HL-60 (cell line): Measurements from ENCODE around the gene INAFM2.

ENCODE experiments used
- DNase-seq, 2 experiments: peaks; one replicate each; pipeline ENCODE4 v3.0.0-alpha.2; 2010 to 2020; ENCODE audit warnings: low read depth in 1 of 2, low spot score in 1 of 2
- H3K27ac ChIP-seq: fragments of 250-450 bp; sonication (Bioruptor Pico); replicated peaks from 2 replicates; pipeline ENCODE4 v1.5.1; 2020; ENCODE audit warnings: mild to moderate bottlenecking, moderate library complexity
- H3K27me3 ChIP-seq: fragments of 250-450 bp; sonication (Bioruptor Pico); 2 replicates; pipeline ENCODE4 v1.5.1; 2021; ENCODE audit warnings: mild to moderate bottlenecking, moderate library complexity; ENCODE audit not compliant: insufficient read depth, poor library complexity, severe bottlenecking
- H3K4me3 ChIP-seq: replicated peaks from 2 replicates; pipeline ENCODE4 v1.5.1; 2011; ENCODE audit warnings: mild to moderate bottlenecking, control low read depth, low read length; ENCODE audit not compliant: insufficient read depth
- GABPA ChIP-seq: IDR thresholded peaks from 2 replicates; pipeline ENCODE4 v1.6.1; 2012; ENCODE audit warnings: low read depth
- POLR2AphosphoS5 ChIP-seq: IDR thresholded peaks from 2 replicates; pipeline ENCODE4 v1.6.1; 2012; ENCODE audit warnings: low read depth
- SPI1 ChIP-seq: IDR thresholded peaks from 2 replicates; pipeline ENCODE4 v1.6.1; 2012; ENCODE audit warnings: low read depth, mild to moderate bottlenecking, borderline replicate concordance
- TF ChIP-seq, protein P1 (sequence below): IDR thresholded peaks from 2 replicates; pipeline ENCODE4 v1.6.1; 2012; ENCODE audit warnings: low read depth; ENCODE audit not compliant: insufficient replicate concordance
- TF ChIP-seq, protein P2 (sequence below): IDR thresholded peaks from one replicate; pipeline ENCODE4 v1.5.1; 2011; ENCODE audit warnings: low read length, control low read depth, inconsistent platforms; ENCODE audit not compliant: insufficient read depth

INAFM2 gene

GRCh38 chr15:40334941-40335795 lies 11.7 kb downstream of the INAFM2 start:
- Histone ChIP-seq H3K27ac (peak overlapping the region; percentile 85), H3K27me3 (no peaks in the 10 kb centered on the region), H3K4me3 (no peak overlapping the region)
- DNase-seq: peak in 1 of 2 experiments; percentile 72
- TF ChIP-seq SPI1: no peak
- TF ChIP-seq, protein P1, sequence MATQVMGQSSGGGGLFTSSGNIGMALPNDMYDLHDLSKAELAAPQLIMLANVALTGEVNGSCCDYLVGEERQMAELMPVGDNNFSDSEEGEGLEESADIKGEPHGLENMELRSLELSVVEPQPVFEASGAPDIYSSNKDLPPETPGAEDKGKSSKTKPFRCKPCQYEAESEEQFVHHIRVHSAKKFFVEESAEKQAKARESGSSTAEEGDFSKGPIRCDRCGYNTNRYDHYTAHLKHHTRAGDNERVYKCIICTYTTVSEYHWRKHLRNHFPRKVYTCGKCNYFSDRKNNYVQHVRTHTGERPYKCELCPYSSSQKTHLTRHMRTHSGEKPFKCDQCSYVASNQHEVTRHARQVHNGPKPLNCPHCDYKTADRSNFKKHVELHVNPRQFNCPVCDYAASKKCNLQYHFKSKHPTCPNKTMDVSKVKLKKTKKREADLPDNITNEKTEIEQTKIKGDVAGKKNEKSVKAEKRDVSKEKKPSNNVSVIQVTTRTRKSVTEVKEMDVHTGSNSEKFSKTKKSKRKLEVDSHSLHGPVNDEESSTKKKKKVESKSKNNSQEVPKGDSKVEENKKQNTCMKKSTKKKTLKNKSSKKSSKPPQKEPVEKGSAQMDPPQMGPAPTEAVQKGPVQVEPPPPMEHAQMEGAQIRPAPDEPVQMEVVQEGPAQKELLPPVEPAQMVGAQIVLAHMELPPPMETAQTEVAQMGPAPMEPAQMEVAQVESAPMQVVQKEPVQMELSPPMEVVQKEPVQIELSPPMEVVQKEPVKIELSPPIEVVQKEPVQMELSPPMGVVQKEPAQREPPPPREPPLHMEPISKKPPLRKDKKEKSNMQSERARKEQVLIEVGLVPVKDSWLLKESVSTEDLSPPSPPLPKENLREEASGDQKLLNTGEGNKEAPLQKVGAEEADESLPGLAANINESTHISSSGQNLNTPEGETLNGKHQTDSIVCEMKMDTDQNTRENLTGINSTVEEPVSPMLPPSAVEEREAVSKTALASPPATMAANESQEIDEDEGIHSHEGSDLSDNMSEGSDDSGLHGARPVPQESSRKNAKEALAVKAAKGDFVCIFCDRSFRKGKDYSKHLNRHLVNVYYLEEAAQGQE: no peak
- TF ChIP-seq, protein P2, sequence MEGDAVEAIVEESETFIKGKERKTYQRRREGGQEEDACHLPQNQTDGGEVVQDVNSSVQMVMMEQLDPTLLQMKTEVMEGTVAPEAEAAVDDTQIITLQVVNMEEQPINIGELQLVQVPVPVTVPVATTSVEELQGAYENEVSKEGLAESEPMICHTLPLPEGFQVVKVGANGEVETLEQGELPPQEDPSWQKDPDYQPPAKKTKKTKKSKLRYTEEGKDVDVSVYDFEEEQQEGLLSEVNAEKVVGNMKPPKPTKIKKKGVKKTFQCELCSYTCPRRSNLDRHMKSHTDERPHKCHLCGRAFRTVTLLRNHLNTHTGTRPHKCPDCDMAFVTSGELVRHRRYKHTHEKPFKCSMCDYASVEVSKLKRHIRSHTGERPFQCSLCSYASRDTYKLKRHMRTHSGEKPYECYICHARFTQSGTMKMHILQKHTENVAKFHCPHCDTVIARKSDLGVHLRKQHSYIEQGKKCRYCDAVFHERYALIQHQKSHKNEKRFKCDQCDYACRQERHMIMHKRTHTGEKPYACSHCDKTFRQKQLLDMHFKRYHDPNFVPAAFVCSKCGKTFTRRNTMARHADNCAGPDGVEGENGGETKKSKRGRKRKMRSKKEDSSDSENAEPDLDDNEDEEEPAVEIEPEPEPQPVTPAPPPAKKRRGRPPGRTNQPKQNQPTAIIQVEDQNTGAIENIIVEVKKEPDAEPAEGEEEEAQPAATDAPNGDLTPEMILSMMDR: no peak
- TF ChIP-seq POLR2AphosphoS5: no peak
- TF ChIP-seq GABPA: no peak

DNA sequence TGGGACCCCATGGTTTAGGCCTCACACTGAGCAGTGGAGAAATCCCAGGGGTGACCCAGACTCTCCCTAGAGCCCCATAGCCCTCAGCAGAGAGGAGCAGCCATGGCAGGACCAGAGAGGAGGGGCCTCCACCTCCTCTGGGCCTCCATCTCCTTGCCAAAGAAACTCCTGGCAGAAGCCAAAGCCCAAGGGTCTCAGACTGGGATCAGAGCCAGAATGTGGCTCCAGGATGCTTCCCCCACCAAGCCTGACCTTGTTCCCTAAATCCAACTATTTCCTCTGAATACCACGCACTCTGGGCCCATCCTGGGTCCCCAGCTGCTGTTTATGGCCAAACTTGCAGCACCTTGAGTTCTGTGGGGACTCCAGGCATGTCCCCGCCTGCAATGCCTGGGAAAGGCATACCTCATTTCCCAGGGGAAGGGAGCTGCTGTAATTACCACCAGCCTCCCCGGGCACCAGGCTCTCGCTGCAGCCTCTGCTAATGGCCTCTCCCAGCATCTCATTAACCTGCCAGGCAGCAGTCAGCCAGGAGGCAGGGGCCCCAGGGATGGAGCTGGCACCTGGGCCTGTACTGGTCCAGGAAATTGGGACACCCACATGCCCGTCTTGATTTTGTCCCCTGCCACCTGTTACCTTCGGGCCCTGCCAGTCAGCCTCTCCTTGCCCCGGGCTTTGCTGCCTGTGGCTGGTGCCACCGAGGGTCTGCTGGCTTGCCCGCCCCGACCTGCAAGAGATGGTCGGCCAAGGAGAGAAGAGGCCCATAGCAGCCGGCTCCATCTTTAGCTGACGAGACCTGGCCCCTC lies 12.6 kb downstream of the INAFM2 start:
- TF ChIP-seq, protein P2: no peak
- TF ChIP-seq, protein P1: no peak
- TF ChIP-seq SPI1: no peak
- TF ChIP-seq GABPA: no peak
- TF ChIP-seq POLR2AphosphoS5: no peak
- Histone ChIP-seq H3K27ac (peak overlapping the region; percentile 85; the same call in 1 of the 2 replicates), H3K4me3 (no peak overlapping the region), H3K27me3 (no peaks in the 10 kb centered on the region)
- DNase-seq: no peak

DNA sequence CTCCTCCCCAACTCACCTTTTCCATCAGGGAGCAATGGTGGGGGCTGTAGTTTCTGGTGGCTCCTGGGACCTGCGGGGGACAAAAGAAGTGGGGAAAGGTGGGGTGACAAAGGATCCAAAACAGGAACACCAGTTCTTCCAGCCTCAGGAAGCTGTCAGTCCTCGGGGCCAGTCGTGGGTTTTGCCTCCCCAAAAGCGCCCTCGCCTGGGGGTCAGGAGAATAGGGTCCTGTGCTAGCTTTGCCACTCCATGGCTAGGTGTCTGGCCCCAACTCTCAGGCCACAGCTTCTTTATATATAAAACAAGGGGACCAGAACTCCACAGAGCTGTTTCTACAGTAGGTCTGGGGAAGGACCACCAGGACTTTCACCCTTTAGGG lies 13.2 kb downstream of the INAFM2 start:
- H3K27me3 ChIP-seq: no peaks in the 10 kb centered on the region
- no peak overlapping the region for H3K4me3 ChIP-seq
- TF ChIP-seq, protein P2: no peak
- TF ChIP-seq SPI1: peak; percentile 16; the same call in 1 of the 2 replicates
- no peak overlapping the region for H3K27ac ChIP-seq
- DNase-seq: peak in 1 of 2 experiments; percentile 68
